A673 (cell line): ENCODE results near the gene GAREM1. TPM values are rescaled to one million over a fixed set of nuclear protein-coding genes. Genes with fewer than 3 reads are reported as not detected.

ENCODE experiments used
- BruUV-seq: library from RNA; stranded (reverse); fragments of 400-500 nt; replicated peaks from 2 replicates; lab custom pipeline; 2021; lab: Mats Ljungman, UMichigan
- CTCF ChIA-PET: fragments of 300-600 bp; sonication (Branson Sonifier 250); formaldehyde crosslinking; loops from one replicate; lab custom pipeline; 2022; ENCODE audit warnings: antibody characterized with exemption; lab: Charles Lee
- POLR2A ChIA-PET: fragments of 300-600 bp; sonication (Branson Sonifier 250); formaldehyde crosslinking; loops from one replicate; lab custom pipeline; 2022; ENCODE audit warnings: antibody characterized with exemption; ENCODE audit not compliant: low non-redundant PET; lab: Charles Lee
- DNase-seq: peaks from one replicate; pipeline ENCODE4 v3.0.0-alpha.2; 2015; ENCODE audit warnings: low spot score
- H3K27ac ChIP-seq: fragments of 200-600 bp; sonication (generic); 2 replicates; pipeline ENCODE4 v1.5.1; 2016; ENCODE audit warnings: mixed run types, low read depth, mild to moderate bottlenecking, mixed read lengths, antibody characterized with exemption, low read length; ENCODE audit not compliant: poor library complexity, severe bottlenecking
- H3K27me3 ChIP-seq: fragments of 200-600 bp; sonication (generic); replicated peaks from 2 replicates; pipeline ENCODE4 v1.6.1; 2017; ENCODE audit warnings: mixed run types, low read depth, mild to moderate bottlenecking, mixed read lengths, antibody characterized with exemption, low read length; ENCODE audit not compliant: insufficient read depth, poor library complexity
- H3K36me3 ChIP-seq: fragments of 200-600 bp; sonication (generic); 2 replicates; pipeline ENCODE4 v1.6.1; 2016; ENCODE audit warnings: mixed run types, mild to moderate bottlenecking, mixed read lengths, antibody characterized with exemption, low read length; ENCODE audit not compliant: insufficient read depth, poor library complexity, severe bottlenecking
- H3K4me1 ChIP-seq: fragments of 200-600 bp; sonication (generic); 2 replicates; pipeline ENCODE4 v1.6.1; 2017; ENCODE audit warnings: mixed run types, mild to moderate bottlenecking, mixed read lengths, antibody characterized with exemption, low read length; ENCODE audit not compliant: insufficient read depth, poor library complexity, severe bottlenecking
- H3K4me3 ChIP-seq: fragments of 200-600 bp; sonication (generic); 2 replicates; pipeline ENCODE4 v1.5.1; 2016; ENCODE audit warnings: low read depth, mixed run types, mild to moderate bottlenecking, mixed read lengths, low read length; ENCODE audit not compliant: poor library complexity, severe bottlenecking
- H3K9me3 ChIP-seq: fragments of 200-600 bp; sonication (generic); 2 replicates; pipeline ENCODE4 v1.6.1; 2016; ENCODE audit warnings: mixed run types, low read depth, mild to moderate bottlenecking, mixed read lengths, antibody characterized with exemption, low read length; ENCODE audit not compliant: poor library complexity, severe bottlenecking
- CTCF ChIP-seq: fragments of 300-800, 200-600 bp; sonication (generic); conservative IDR thresholded peaks from 2 replicates; pipeline ENCODE4 v1.5.1; 2017; ENCODE audit warnings: low read depth, mild to moderate bottlenecking, antibody characterized with exemption, low read length, moderate library complexity, mixed read lengths
- EZH2 ChIP-seq: fragments of 200-600 bp; sonication (generic); IDR thresholded peaks from 2 replicates; pipeline ENCODE4 v1.6.1; 2017; ENCODE audit warnings: borderline replicate concordance, low read depth, mild to moderate bottlenecking, mixed read lengths, antibody characterized with exemption, low read length; ENCODE audit not compliant: poor library complexity, severe bottlenecking
- intact Hi-C: fragments of 100-400 bp; cut with micrococcal nuclease; formaldehyde crosslinking; loops from one replicate; pipeline ENCODE4 v1.10.0; 2022; ENCODE audit not compliant: unreplicated experiment
- total RNA-seq: library from RNA; stranded (reverse); gene quantifications from 2 replicates; pipeline ENCODE4 v1.2.3, GENCODE V29; 2021

GAREM1 gene
- total RNA-seq, 1 experiment from 2014 or later: 8.4 TPM

GRCh38 chr18:32360682-32361345, 109.9 kb downstream of the GAREM1 start:
- intact Hi-C loops: no loop called here
- Histone ChIP-seq H3K4me1 (peaks cover 12% of the 10 kb centered on the region), H3K4me3 (no peak overlapping the region), H3K27me3 (no peaks in the 10 kb centered on the region), H3K27ac (no peak overlapping the region), H3K9me3 (no peaks in the 10 kb centered on the region), H3K36me3 (no peaks in the 10 kb centered on the region)
- ChIA-PET CTCF (no interaction called here), POLR2A (interaction anchor here (0.6 kb wide), 1 partner anchor 109 kb away, joined by 3 read pairs; no protein-coding TSS in a partner anchor)
- no peak for DNase-seq
- TF ChIP-seq EZH2: no peak
- TF ChIP-seq CTCF: no peak
- BruUV-seq: no TSS peak

GRCh38 chr18:32358529-32358928, 112.2 kb downstream of the GAREM1 start:
- BruUV-seq: no TSS peak
- no peak overlapping the region for H3K4me3 ChIP-seq
- intact Hi-C loops: no loop called here
- no peak for DNase-seq
- CTCF ChIA-PET: no interaction called here
- H3K36me3 ChIP-seq: no peaks in the 10 kb centered on the region
- H3K4me1 ChIP-seq: peaks cover 10% of the 10 kb centered on the region
- H3K9me3 ChIP-seq: no peaks in the 10 kb centered on the region
- no peak overlapping the region for H3K27ac ChIP-seq
- H3K27me3 ChIP-seq: no peaks in the 10 kb centered on the region
- POLR2A ChIA-PET: no interaction called here
- TF ChIP-seq CTCF: no peak
- TF ChIP-seq EZH2: no peak

- no peaks in the 10 kb centered on the region for H3K27me3 ChIP-seq
- ChIA-PET POLR2A (no interaction called here), CTCF (no interaction called here)
- no peaks in the 10 kb centered on the region for H3K9me3 ChIP-seq
- TF ChIP-seq CTCF (no peak), EZH2 (no peak)
- no TSS peak for BruUV-seq
- intact Hi-C loops: no loop called here
- H3K4me3 ChIP-seq: no peak overlapping the region
- H3K27ac ChIP-seq: no peak overlapping the region
- H3K4me1 ChIP-seq: peaks cover 10% of the 10 kb centered on the region
- no peak for DNase-seq
- H3K36me3 ChIP-seq: no peaks in the 10 kb centered on the region
Observed at GRCh38 chr18:32358075-32358474, 112.6 kb downstream of the GAREM1 start.
